ENCODE results near the gene OR56A4.
"Not testable (repeated sequence)": the region's sequence is repeated elsewhere in the genome, so short reads cannot be mapped to it uniquely, and the experiment has no call there.

The OR56A4 gene

GRCh38 chr11:5989203-5989602 lies 17.5 kb downstream of the OR56A4 start:
- no peaks in the 10 kb centered on the region for H3K36me3 Mint-ChIP-seq (ENCODE audit: low read depth)
- H3K27me3 Mint-ChIP-seq (ENCODE audit: low read depth) = no peaks in the 10 kb centered on the region
- no peaks in the 10 kb centered on the region for H3K4me1 Mint-ChIP-seq (ENCODE audit: low read depth)
- H3K27ac Mint-ChIP-seq = no peak overlapping the region
- no peaks in the 10 kb centered on the region for H3K9me3 Mint-ChIP-seq
- no peak overlapping the region for H3K4me3 Mint-ChIP-seq

GRCh38 chr11:5986885-5987284 lies 19.9 kb downstream of the OR56A4 start, which contains the start of gene OR52L1:
OR52L1 (minus strand) TSS chr11:5986985; CDS start chr11:5986930, 55 bp downstream.
- no peaks in the 10 kb centered on the region for H3K27me3 Mint-ChIP-seq (ENCODE audit: low read depth)
- no peaks in the 10 kb centered on the region for H3K36me3 Mint-ChIP-seq (ENCODE audit: low read depth)
- no peak within 1 kb of the TSS for H3K27ac Mint-ChIP-seq
- no peaks in the 10 kb centered on the region for H3K9me3 Mint-ChIP-seq
- H3K4me1 Mint-ChIP-seq (ENCODE audit: low read depth) = no peaks in the 10 kb centered on the region
- no peak within 1 kb of the TSS for H3K4me3 Mint-ChIP-seq

GRCh38 chr11:5983443-5983842 lies 23.3 kb downstream of the OR56A4 start:
- H3K36me3 Mint-ChIP-seq (ENCODE audit: low read depth) = no peaks in the 10 kb centered on the region
- no peak overlapping the region for H3K4me3 Mint-ChIP-seq
- no peak overlapping the region for H3K27ac Mint-ChIP-seq
- H3K4me1 Mint-ChIP-seq (ENCODE audit: low read depth) = no peaks in the 10 kb centered on the region
- peaks cover 4% of the 10 kb centered on the region for H3K9me3 Mint-ChIP-seq
- H3K27me3 Mint-ChIP-seq (ENCODE audit: low read depth) = no peaks in the 10 kb centered on the region

GRCh38 chr11:5973530-5973929 lies 33.2 kb downstream of the OR56A4 start:
- Mint-ChIP-seq H3K4me1 (ENCODE audit: low read depth) (no peaks in the 10 kb centered on the region), H3K27ac (no peak overlapping the region), H3K4me3 (no peak overlapping the region), H3K9me3 (no peaks in the 10 kb centered on the region), H3K36me3 (ENCODE audit: low read depth) (no peaks in the 10 kb centered on the region), H3K27me3 (ENCODE audit: low read depth) (peaks cover 3% of the 10 kb centered on the region)

- no peak within 1 kb of the TSS for H3K27ac Mint-ChIP-seq
- peaks cover 10% of the 10 kb centered on the region for H3K9me3 Mint-ChIP-seq
- peaks cover 2% of the 10 kb centered on the region for H3K27me3 Mint-ChIP-seq (ENCODE audit: low read depth)
- no peaks in the 10 kb centered on the region for H3K4me1 Mint-ChIP-seq (ENCODE audit: low read depth)
- no peak within 1 kb of the TSS for H3K4me3 Mint-ChIP-seq
- no peaks in the 10 kb centered on the region for H3K36me3 Mint-ChIP-seq (ENCODE audit: low read depth)
These were observed 38.4 kb downstream of the OR56A4 start, which contains the start of gene OR56A5 for GRCh38 chr11:5968394-5968793. OR56A5 (minus strand) TSS chr11:5968494; CDS start chr11:5968494, 0 bp downstream.

- Mint-ChIP-seq H3K27ac (no peak overlapping the region), H3K36me3 (ENCODE audit: low read depth) (no peaks in the 10 kb centered on the region), H3K27me3 (ENCODE audit: low read depth) (no peaks in the 10 kb centered on the region), H3K9me3 (peaks cover 17% of the 10 kb centered on the region), H3K4me1 (ENCODE audit: low read depth) (no peaks in the 10 kb centered on the region), H3K4me3 (no peak overlapping the region)
These were observed 39.0 kb downstream of the OR56A4 start for GRCh38 chr11:5967708-5968107.

GRCh38 chr11:5966958-5967357 lies 39.8 kb downstream of the OR56A4 start:
- Mint-ChIP-seq H3K27me3 (ENCODE audit: low read depth) (no peaks in the 10 kb centered on the region), H3K36me3 (ENCODE audit: low read depth) (no peaks in the 10 kb centered on the region), H3K9me3 (peaks cover 21% of the 10 kb centered on the region), H3K27ac (no peak overlapping the region), H3K4me3 (no peak overlapping the region), H3K4me1 (ENCODE audit: low read depth) (no peaks in the 10 kb centered on the region)

GRCh38 chr11:5960704-5961320 lies 45.9 kb downstream of the OR56A4 start:
- not testable (repeated sequence) for H3K27me3 Mint-ChIP-seq (ENCODE audit: low read depth); H3K4me3 Mint-ChIP-seq; H3K4me1 Mint-ChIP-seq (ENCODE audit: low read depth); H3K27ac Mint-ChIP-seq; H3K36me3 Mint-ChIP-seq (ENCODE audit: low read depth)
- peaks cover 29% of the 10 kb centered on the region for H3K9me3 Mint-ChIP-seq

GRCh38 chr11:5955586-5955985 lies 51.2 kb downstream of the OR56A4 start:
- Mint-ChIP-seq H3K9me3 (peaks cover 6% of the 10 kb centered on the region), H3K27ac (no peak overlapping the region), H3K4me3 (no peak overlapping the region), H3K27me3 (ENCODE audit: low read depth) (no peaks in the 10 kb centered on the region), H3K4me1 (ENCODE audit: low read depth) (no peaks in the 10 kb centered on the region), H3K36me3 (ENCODE audit: low read depth) (no peaks in the 10 kb centered on the region)

All from T-helper 1 cell treated with Interleukin-12 subunit alpha and Interleukin-12 subunit beta and Interleukin-4 antibody, amounts not matched to agents 30 μg/mL and 1 μg/mL, for 36 hours (primary cell).